Keratinocyte (primary cell): ENCODE results near the gene MYO16. TPM values are rescaled to one million over a fixed set of nuclear protein-coding genes. Genes with fewer than 3 reads are reported as not detected.

Experiments used
- DNase-seq: peaks from one replicate; pipeline ENCODE4 v3.0.0-alpha.2; 2011; ENCODE audit warnings: low read depth, missing footprints, low spot score
- FAIRE-seq: peaks from 2 replicates; lab custom pipeline; 2011; peaks lifted over from hg19 to GRCh38; lab: Jason Lieb, UNC
- H2AFZ ChIP-seq: 2 replicates; pipeline ENCODE4 v1.6.0; 2012; ENCODE audit warnings: low read length, control low read depth, inconsistent platforms; ENCODE audit not compliant: control insufficient read depth
- H3K27ac ChIP-seq: 2 replicates; pipeline ENCODE4 v1.5.1; 2011; ENCODE audit warnings: low read length; ENCODE audit not compliant: control insufficient read depth, insufficient read depth
- H3K27me3 ChIP-seq: 3 replicates; pipeline ENCODE4 v1.6.0; 2011; ENCODE audit warnings: low read length; ENCODE audit not compliant: control insufficient read depth, insufficient read depth; ENCODE audit errors: extremely low read depth
- H3K36me3 ChIP-seq, 2 experiments: 2 replicates in 1 of 2; 3 replicates in 1 of 2; pipeline ENCODE4 v1.5.1; 2011; ENCODE audit warnings: low read length in 2 of 2, mild to moderate bottlenecking in 1 of 2; ENCODE audit not compliant: control insufficient read depth in 2 of 2, insufficient read depth in 2 of 2; ENCODE audit errors: extremely low read depth in 1 of 2
- H3K4me1 ChIP-seq: 3 replicates; pipeline ENCODE4 v1.5.1; 2011; ENCODE audit warnings: low read length; ENCODE audit not compliant: control insufficient read depth, insufficient read depth; ENCODE audit errors: extremely low read depth
- H3K4me2 ChIP-seq: 3 replicates; pipeline ENCODE4 v1.6.0; 2011; ENCODE audit warnings: low read depth, low read length; ENCODE audit not compliant: control insufficient read depth, insufficient read depth; ENCODE audit errors: extremely low read depth
- H3K4me3 ChIP-seq, 3 experiments: fragments of 200-600 bp in 1 of 3; sonication (generic) in 1 of 3; 2 replicates in 2 of 3; 3 replicates in 1 of 3; pipeline ENCODE4 v1.5.1; 2011 to 2016; ENCODE audit warnings: low read length in 3 of 3, mild to moderate bottlenecking in 3 of 3, control low read depth in 2 of 3, inconsistent platforms in 1 of 3, low read depth in 1 of 3, mixed read lengths in 1 of 3, mixed run types in 1 of 3, moderate library complexity in 1 of 3; ENCODE audit not compliant: control insufficient read depth in 2 of 3, insufficient read depth in 2 of 3; ENCODE audit errors: extremely low read depth in 1 of 3
- H3K79me2 ChIP-seq: 2 replicates; pipeline ENCODE4 v1.6.0; 2012; ENCODE audit warnings: low read length; ENCODE audit not compliant: control insufficient read depth, insufficient read depth
- H3K9ac ChIP-seq: 3 replicates; pipeline ENCODE4 v1.6.0; 2011; ENCODE audit warnings: low read length; ENCODE audit not compliant: control insufficient read depth, insufficient read depth; ENCODE audit errors: extremely low read depth
- H3K9me1 ChIP-seq: 3 replicates; pipeline ENCODE4 v1.6.0; 2011; ENCODE audit warnings: low read length; ENCODE audit not compliant: control insufficient read depth, insufficient read depth; ENCODE audit errors: extremely low read depth
- H3K9me3 ChIP-seq: 2 replicates; pipeline ENCODE4 v1.5.1; 2012; ENCODE audit warnings: low read depth, low read length; ENCODE audit not compliant: control insufficient read depth
- H4K20me1 ChIP-seq: 3 replicates; pipeline ENCODE4 v1.6.0; 2011; ENCODE audit warnings: low read length; ENCODE audit not compliant: control insufficient read depth, insufficient read depth; ENCODE audit errors: extremely low read depth
- CTCF ChIP-seq, 3 experiments: IDR thresholded peaks in 1 of 3; conservative IDR thresholded peaks in 1 of 3; optimal IDR thresholded peaks in 1 of 3; 2 replicates in 2 of 3; 3 replicates in 1 of 3; pipeline versions ENCODE3 to v1.5.1; 2011; ENCODE audit warnings: low read length in 3 of 3, mild to moderate bottlenecking in 3 of 3, moderate library complexity in 2 of 3, control low read depth in 1 of 3, inconsistent platforms in 1 of 3; ENCODE audit not compliant: insufficient read depth in 2 of 3; ENCODE audit errors: extremely low read depth in 1 of 3
- EZH2 ChIP-seq: IDR thresholded peaks from one replicate; pipeline ENCODE4 v1.6.1; 2012; ENCODE audit warnings: inconsistent platforms, mild to moderate bottlenecking, low read length, moderate library complexity
- dilution Hi-C: fragments of 300-500 bp; cut with MboI; formaldehyde crosslinking; loops from one replicate; pipeline ENCODE4 v1.7.0; 2020; ENCODE audit warnings: low sequenced_read_pairs; ENCODE audit not compliant: extremely low pct_ligation_motif_present
- polyA plus RNA-seq, 5 experiments: library from polyadenylated mRNA; depleted of rRNA in 3 of 5; stranded (reverse) in 3 of 5; stranded (forward) in 1 of 5; unstranded in 1 of 5; fragments of >200 nt; gene quantifications; 1 replicate in 1 of 5; 2 replicates in 3 of 5; 3 replicates in 1 of 5; pipeline versions ENCODE4 v1.2.1 to v1.2.3, GENCODE V29; 2011 to 2012; ENCODE audit warnings: missing spikeins in 2 of 5, low read depth in 1 of 5, low replicate concordance in 1 of 5

MYO16 gene
- polyA plus RNA-seq, 1 donor (not counting 4 experiments of a cell fraction or from before 2014, with no cell fraction given), result 0.08 TPM

GRCh38 chr13:109126891-109127641 lies 497.7 kb downstream of the MYO16 start:
- Histone ChIP-seq H3K27ac (no peak overlapping the region), H3K4me3 (no peak overlapping the region), H4K20me1 (no peaks in the 10 kb centered on the region), H3K9ac (no peak overlapping the region), H3K79me2 (no peaks in the 10 kb centered on the region), H3K27me3 (no peaks in the 10 kb centered on the region), H3K9me3 (no peaks in the 10 kb centered on the region), H3K36me3 (no peaks in the 10 kb centered on the region), H3K4me2 (no peak overlapping the region), H2AFZ (no peak overlapping the region), H3K9me1 (no peaks in the 10 kb centered on the region), H3K4me1 (no peaks in the 10 kb centered on the region)
- no peak for TF ChIP-seq EZH2
- dilution Hi-C loops, result no loop called here
- DNase-seq, result no peak
- FAIRE-seq, result no peak

- FAIRE-seq, result no peak
- Histone ChIP-seq H3K4me3 (no peak overlapping the region), H3K4me1 (no peaks in the 10 kb centered on the region), H3K27ac (no peak overlapping the region), H3K9ac (no peak overlapping the region), H3K27me3 (no peaks in the 10 kb centered on the region), H3K9me3 (no peaks in the 10 kb centered on the region), H4K20me1 (no peaks in the 10 kb centered on the region), H3K36me3 (no peaks in the 10 kb centered on the region), H3K9me1 (no peaks in the 10 kb centered on the region), H3K79me2 (no peaks in the 10 kb centered on the region), H3K4me2 (no peak overlapping the region), H2AFZ (no peak overlapping the region)
- dilution Hi-C loops, result no loop called here
- DNase-seq, result no peak
- no peak for TF ChIP-seq EZH2
- TF ChIP-seq CTCF (optimal IDR thresholded peaks at IDR 0.05 in 1 of 3, IDR thresholded peaks at IDR 0.05 in 1 of 3, conservative IDR thresholded peaks at IDR 0.05 in 1 of 3; ENCODE audit: extremely low read depth in 1 of 3, insufficient read depth in 2 of 3, low read length in 3 of 3), result no peak
These were observed 498.7 kb downstream of the MYO16 start for GRCh38 chr13:109128121-109128520.
